Measurements from ENCODE around the gene GRIN1.

GRIN1 gene

GRCh38 chr9:137195525-137196220 is 56.7 kb downstream of the GRIN1 start:
- no peak for DNase-seq

GRCh38 chr9:137198051-137198901 is 59.3 kb downstream of the GRIN1 start:
- DNase-seq: no peak

DNA sequence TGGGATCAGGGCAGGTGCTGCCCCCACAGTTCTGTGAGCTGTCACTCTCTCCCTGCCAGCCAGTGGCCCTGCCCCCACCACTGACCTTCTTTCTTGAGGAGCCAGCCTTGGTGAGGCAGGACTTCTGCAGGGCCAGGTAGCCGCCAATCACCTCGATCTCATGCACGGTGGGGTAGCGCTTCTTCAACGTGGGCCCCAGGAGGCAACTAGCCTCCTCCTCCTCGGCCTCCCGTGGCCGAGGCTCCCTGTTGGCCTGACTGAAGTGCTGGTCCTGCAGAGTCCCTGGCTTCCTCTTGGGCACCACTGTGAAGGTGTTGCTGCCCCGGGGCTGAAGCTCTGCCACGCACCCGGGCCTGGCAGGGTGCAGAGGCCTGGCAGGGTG is 59.9 kb downstream of the GRIN1 start:
- no peak for DNase-seq

GRCh38 chr9:137199411-137200121 is 60.6 kb downstream of the GRIN1 start:
- DNase-seq: peak in 1 of 6 experiments; percentile 12

- peak; percentile 94 to 98 (median 96) for DNase-seq
Observed at GRCh38 chr9:137200311-137201204, 61.6 kb downstream of the GRIN1 start, which contains the start of gene TPRN. TSS of gene TPRN (minus strand) at chr9:137200741. CDS start at chr9:137200711, 30 bp downstream.

DNA sequence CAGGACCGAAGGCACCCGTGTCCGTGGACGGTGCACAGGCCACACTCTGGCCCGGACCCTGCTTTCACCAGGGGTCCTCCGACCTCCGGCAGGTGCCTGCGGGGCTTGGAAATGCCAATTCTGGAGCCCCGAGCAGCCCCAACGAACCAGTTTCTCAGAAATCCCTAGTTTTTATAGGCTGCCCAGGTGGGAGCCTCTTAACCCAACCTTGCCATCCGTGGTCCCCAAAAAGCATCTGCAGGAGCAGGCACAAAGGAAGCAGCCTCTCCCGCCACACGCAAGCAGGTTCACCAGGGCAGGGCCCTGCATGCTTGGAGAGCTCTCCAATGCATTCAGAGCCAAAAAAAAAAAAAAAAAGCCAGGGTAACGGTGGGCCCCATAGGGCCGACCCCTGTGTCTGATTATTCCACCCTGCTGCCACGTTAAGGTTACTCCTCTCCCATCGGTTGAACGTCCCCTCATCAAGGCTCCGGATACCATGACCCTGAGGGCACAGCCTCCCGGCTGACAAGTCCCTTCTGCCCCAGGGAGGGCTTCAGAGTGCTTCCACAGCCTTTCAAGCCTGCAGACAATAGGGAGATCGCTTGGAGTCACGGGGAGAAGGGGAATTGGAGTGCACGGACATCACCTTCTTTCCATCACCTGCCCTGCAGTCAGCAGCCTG is 62.4 kb downstream of the GRIN1 start:
- DNase-seq: no peak

GRCh38 chr9:137202966-137203365 is 64.0 kb downstream of the GRIN1 start:
- no peak for DNase-seq

DNA sequence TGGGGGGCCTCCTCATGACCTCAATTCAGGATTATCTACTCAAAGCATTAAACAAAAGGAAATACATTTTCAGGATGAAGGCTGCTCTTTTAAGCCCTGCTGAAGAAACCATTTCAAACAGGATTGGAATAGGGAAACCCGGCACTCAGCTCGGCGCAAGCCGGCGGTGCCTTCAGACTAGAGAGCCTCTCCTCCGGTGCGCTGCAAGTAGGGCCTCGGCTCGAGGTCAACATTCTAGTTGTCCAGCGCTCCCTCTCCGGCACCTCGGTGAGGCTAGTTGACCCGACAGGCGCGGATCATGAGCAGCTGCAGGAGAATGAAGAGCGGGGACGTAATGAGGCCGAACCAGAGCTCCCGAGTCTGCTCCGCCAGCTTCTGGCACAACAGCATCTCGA is 65.8 kb downstream of the GRIN1 start:
- no peak for DNase-seq

- DNase-seq: peak; percentile 77 to 93 (median 90)
Observed at GRCh38 chr9:137205126-137206069, 66.4 kb downstream of the GRIN1 start, which contains the start of the genes NDOR1 and TMEM203. TSS of gene NDOR1 (plus strand) at chr9:137205700. CDS start at chr9:137205778, 78 bp downstream. TSS of gene TMEM203 (minus strand) at chr9:137205648. CDS start at chr9:137205414, 234 bp downstream.

GRCh38 chr9:137206602-137207001 is 67.6 kb downstream of the GRIN1 start:
- DNase-seq: no peak

GRCh38 chr9:137211532-137211931 is 72.6 kb downstream of the GRIN1 start:
- DNase-seq: no peak

DNA sequence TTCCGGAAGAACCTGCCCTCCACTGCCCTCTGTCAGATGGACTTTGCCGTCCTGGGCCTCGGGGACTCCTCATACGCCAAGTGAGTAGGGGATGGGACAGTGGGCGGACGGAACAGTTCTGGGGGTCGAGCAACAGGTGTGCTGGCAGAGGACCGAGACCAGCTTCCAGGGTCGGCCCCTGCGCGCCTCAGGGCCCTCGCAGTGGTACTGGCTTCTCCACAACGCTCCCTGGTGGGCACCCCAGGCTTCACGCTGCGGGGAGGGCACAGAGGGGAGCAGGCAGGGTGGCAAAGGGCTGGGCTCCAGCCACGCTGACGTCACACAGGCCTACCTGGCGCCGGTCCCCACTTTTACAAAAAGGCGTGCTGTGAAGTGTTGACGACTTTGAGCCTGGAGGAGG is 73.6 kb downstream of the GRIN1 start:
- no peak for DNase-seq

- DNase-seq: no peak
Observed at GRCh38 chr9:137213160-137214060, 74.5 kb downstream of the GRIN1 start.

DNA sequence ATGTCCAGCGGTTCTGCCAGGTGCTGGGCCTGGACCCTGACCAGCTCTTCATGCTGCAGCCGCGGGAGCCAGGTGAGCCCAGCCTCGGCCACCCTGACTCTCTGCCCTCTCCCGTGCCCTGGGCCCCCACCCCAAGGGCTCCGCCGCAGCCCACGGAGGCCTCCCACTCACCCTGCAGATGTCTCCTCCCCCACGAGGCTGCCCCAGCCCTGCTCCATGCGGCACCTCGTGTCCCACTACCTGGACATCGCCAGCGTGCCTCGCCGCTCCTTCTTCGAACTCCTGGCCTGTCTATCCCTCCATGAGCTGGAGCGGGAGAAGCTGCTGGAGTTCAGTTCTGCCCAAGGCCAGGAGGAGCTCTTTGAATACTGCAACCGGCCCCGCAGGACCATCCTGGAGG is 75.7 kb downstream of the GRIN1 start:
- DNase-seq: no peak

- no peak for DNase-seq
Observed at GRCh38 chr9:137215196-137215986, 76.4 kb downstream of the GRIN1 start.

GRCh38 chr9:137216188-137216965 is 77.4 kb downstream of the GRIN1 start:
- no peak for DNase-seq
